Astrocyte (in vitro differentiated cells and primary cell): ENCODE data around the gene NR3C1. TPM values are rescaled to one million over a fixed set of nuclear protein-coding genes. Genes with fewer than 3 reads are reported as not detected.

Experiments
- DNase-seq: peaks from one replicate; pipeline ENCODE4 v3.0.0-alpha.2; 2010; ENCODE audit warnings: low read depth
- FAIRE-seq: peaks from 2 replicates; lab custom pipeline; 2011; peaks lifted over from hg19 to GRCh38; lab: Jason Lieb, UNC
- H2AFZ ChIP-seq: 2 replicates; pipeline ENCODE4 v1.6.0; 2012; ENCODE audit warnings: low read depth, low read length, inconsistent platforms
- H3K27ac ChIP-seq: 2 replicates; pipeline ENCODE4 v1.5.1; 2011; ENCODE audit warnings: low read depth, low read length, inconsistent platforms
- H3K27me3 ChIP-seq: 2 replicates; pipeline ENCODE4 v1.6.0; 2011; ENCODE audit warnings: low read length, inconsistent platforms; ENCODE audit not compliant: insufficient read depth
- H3K36me3 ChIP-seq: 2 replicates; pipeline ENCODE4 v1.5.1; 2011; ENCODE audit warnings: low read length, inconsistent platforms; ENCODE audit not compliant: insufficient read depth
- H3K4me1 ChIP-seq: 2 replicates; pipeline ENCODE4 v1.5.1; 2011; ENCODE audit warnings: low read length, inconsistent platforms; ENCODE audit not compliant: insufficient read depth
- H3K4me2 ChIP-seq: 2 replicates; pipeline ENCODE4 v1.6.0; 2012; ENCODE audit warnings: low read length, inconsistent platforms
- H3K4me3 ChIP-seq: 2 replicates; pipeline ENCODE4 v1.5.1; 2011; ENCODE audit warnings: low read depth, mild to moderate bottlenecking, low read length, inconsistent platforms; ENCODE audit not compliant: insufficient read depth
- H3K79me2 ChIP-seq: 2 replicates; pipeline ENCODE4 v1.6.0; 2012; ENCODE audit warnings: mild to moderate bottlenecking, low read length, inconsistent platforms; ENCODE audit not compliant: insufficient read depth
- H3K9ac ChIP-seq: 2 replicates; pipeline ENCODE4 v1.6.0; 2012; ENCODE audit warnings: mild to moderate bottlenecking, low read length, inconsistent platforms
- H3K9me3 ChIP-seq: 2 replicates; pipeline ENCODE4 v1.5.1; 2012; ENCODE audit warnings: low read depth, mild to moderate bottlenecking, low read length, inconsistent platforms; ENCODE audit not compliant: insufficient read depth
- H4K20me1 ChIP-seq: 2 replicates; pipeline ENCODE4 v1.6.0; 2012; ENCODE audit warnings: low read length, inconsistent platforms; ENCODE audit not compliant: insufficient read depth
- H3K27ac Mint-ChIP-seq: one replicate; pipeline ENCODE4 v1.8.0; 2021; ENCODE audit warnings: mild to moderate bottlenecking, mixed read lengths; ENCODE audit not compliant: unreplicated experiment
- H3K27me3 Mint-ChIP-seq: one replicate; pipeline ENCODE4 v1.8.0; 2021; ENCODE audit warnings: low read depth, mixed read lengths; ENCODE audit not compliant: unreplicated experiment
- H3K36me3 Mint-ChIP-seq: one replicate; pipeline ENCODE4 v1.8.0; 2021; ENCODE audit warnings: low read depth, mixed read lengths; ENCODE audit not compliant: unreplicated experiment
- H3K4me1 Mint-ChIP-seq: one replicate; pipeline ENCODE4 v1.8.0; 2021; ENCODE audit warnings: low read depth, mixed read lengths; ENCODE audit not compliant: unreplicated experiment
- H3K4me3 Mint-ChIP-seq: one replicate; pipeline ENCODE4 v1.8.0; 2021; ENCODE audit warnings: mild to moderate bottlenecking, moderate library complexity, mixed read lengths; ENCODE audit not compliant: unreplicated experiment
- H3K9me3 Mint-ChIP-seq: one replicate; pipeline ENCODE4 v1.8.0; 2021; ENCODE audit warnings: mild to moderate bottlenecking, mixed read lengths; ENCODE audit not compliant: unreplicated experiment
- EZH2 ChIP-seq: IDR thresholded peaks from 2 replicates; pipeline ENCODE4 v1.6.1; 2012; ENCODE audit warnings: mild to moderate bottlenecking, low read length, inconsistent platforms; ENCODE audit not compliant: insufficient read depth
- total RNA-seq: library from RNA; stranded (reverse); gene quantifications from 2 replicates; pipeline ENCODE4 v1.2.1, GENCODE V29; 2021
- TF ChIP-seq, protein P1 (sequence below): IDR thresholded peaks from 2 replicates; pipeline ENCODE4 v1.5.1; 2011; ENCODE audit warnings: low read depth, mild to moderate bottlenecking, inconsistent platforms, low read length, moderate library complexity; ENCODE audit not compliant: insufficient read depth

NR3C1 gene
- total RNA-seq, 1 donor from 2014 or later, result 35.4 TPM

DNA sequence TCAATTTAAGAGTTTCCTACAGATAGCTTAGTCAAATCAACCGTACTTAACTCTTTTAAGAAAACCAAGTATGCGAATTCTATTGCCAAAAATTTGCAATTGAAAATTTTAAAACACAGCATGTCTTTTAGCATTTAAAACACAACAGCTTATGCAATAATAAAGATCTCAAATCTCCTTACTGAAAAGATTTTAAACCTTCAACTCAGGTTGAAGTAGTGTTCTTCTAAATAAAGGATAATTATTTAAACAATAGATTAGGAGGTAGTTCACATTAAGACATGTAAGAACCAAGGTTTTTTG is 5.5 kb downstream of the NR3C1 start:
- Histone ChIP-seq H4K20me1 (peaks cover 62% of the 10 kb centered on the region), H3K27me3 (no peaks in the 10 kb centered on the region), H3K79me2 (peaks cover 100% of the 10 kb centered on the region), H3K4me1 (peaks cover 35% of the 10 kb centered on the region), H3K9me3 (no peaks in the 10 kb centered on the region), H3K4me3 (peak overlapping the region; percentile 26), H3K9ac (no peak overlapping the region), H2AFZ (no peak overlapping the region), H3K36me3 (peaks cover 10% of the 10 kb centered on the region), H3K4me2 (peak overlapping the region; percentile 98), H3K27ac (no peak overlapping the region)
- H3K9me3 Mint-ChIP-seq, result peaks cover 2% of the 10 kb centered on the region
- H3K27ac Mint-ChIP-seq, result no peak overlapping the region
- DNase-seq (no peak), FAIRE-seq (no peak)
- peaks cover 8% of the 10 kb centered on the region for H3K36me3 Mint-ChIP-seq
- no peak for TF ChIP-seq EZH2
- TF ChIP-seq, protein P1, sequence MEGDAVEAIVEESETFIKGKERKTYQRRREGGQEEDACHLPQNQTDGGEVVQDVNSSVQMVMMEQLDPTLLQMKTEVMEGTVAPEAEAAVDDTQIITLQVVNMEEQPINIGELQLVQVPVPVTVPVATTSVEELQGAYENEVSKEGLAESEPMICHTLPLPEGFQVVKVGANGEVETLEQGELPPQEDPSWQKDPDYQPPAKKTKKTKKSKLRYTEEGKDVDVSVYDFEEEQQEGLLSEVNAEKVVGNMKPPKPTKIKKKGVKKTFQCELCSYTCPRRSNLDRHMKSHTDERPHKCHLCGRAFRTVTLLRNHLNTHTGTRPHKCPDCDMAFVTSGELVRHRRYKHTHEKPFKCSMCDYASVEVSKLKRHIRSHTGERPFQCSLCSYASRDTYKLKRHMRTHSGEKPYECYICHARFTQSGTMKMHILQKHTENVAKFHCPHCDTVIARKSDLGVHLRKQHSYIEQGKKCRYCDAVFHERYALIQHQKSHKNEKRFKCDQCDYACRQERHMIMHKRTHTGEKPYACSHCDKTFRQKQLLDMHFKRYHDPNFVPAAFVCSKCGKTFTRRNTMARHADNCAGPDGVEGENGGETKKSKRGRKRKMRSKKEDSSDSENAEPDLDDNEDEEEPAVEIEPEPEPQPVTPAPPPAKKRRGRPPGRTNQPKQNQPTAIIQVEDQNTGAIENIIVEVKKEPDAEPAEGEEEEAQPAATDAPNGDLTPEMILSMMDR, result no peak
- H3K4me1 Mint-ChIP-seq, result peaks cover 34% of the 10 kb centered on the region
- peak overlapping the region; percentile 85 for H3K4me3 Mint-ChIP-seq
- H3K27me3 Mint-ChIP-seq, result no peaks in the 10 kb centered on the region

DNA sequence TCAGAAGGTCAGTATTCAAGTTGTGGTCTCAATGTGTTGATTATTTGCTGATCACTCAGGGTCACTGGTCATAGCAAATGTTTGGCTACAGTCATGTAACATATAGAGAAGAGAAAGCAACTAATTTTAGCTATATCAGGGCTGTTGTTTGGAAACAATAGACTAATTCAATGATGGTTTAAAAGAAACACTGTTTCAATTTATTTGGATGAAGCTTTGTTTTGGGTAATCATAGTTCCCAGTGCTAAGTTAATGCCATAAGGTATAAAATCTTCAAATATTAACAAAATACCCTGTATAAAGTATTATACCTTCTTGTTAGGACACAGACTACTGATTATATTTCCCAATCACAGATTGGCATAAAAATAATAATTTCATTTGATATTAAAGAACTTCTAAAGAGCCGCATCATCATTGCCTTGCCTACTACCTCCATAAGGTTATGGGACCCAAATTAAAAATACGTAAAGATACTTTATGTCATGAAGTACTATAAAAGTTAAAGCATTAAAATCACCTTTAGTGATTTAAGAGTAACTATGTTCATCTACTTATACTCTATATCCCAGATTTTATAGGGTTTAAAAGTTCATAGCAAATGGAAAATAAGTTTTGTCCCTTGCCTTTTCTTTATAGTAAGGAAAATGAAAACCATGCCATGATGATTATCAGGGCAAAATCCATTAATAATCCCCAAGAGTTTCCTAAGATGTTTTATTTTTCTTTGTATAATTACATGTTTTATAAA is 6.0 kb downstream of the NR3C1 start:
- peaks cover 34% of the 10 kb centered on the region for H3K4me1 Mint-ChIP-seq
- Histone ChIP-seq H3K79me2 (peaks cover 100% of the 10 kb centered on the region), H3K4me1 (peaks cover 35% of the 10 kb centered on the region), H2AFZ (no peak overlapping the region), H3K4me2 (peak overlapping the region; percentile 98), H3K9me3 (no peaks in the 10 kb centered on the region), H3K27me3 (no peaks in the 10 kb centered on the region), H3K27ac (no peak overlapping the region), H3K36me3 (peaks cover 10% of the 10 kb centered on the region), H3K9ac (no peak overlapping the region), H3K4me3 (peak overlapping the region; percentile 26), H4K20me1 (peaks cover 65% of the 10 kb centered on the region)
- peaks cover 8% of the 10 kb centered on the region for H3K36me3 Mint-ChIP-seq
- no peak for TF ChIP-seq EZH2
- TF ChIP-seq, protein P1, result no peak
- H3K4me3 Mint-ChIP-seq, result peak overlapping the region; percentile 85
- no peak for FAIRE-seq
- no peaks in the 10 kb centered on the region for H3K27me3 Mint-ChIP-seq
- H3K27ac Mint-ChIP-seq, result no peak overlapping the region
- peaks cover 2% of the 10 kb centered on the region for H3K9me3 Mint-ChIP-seq
- DNase-seq, result no peak

DNA sequence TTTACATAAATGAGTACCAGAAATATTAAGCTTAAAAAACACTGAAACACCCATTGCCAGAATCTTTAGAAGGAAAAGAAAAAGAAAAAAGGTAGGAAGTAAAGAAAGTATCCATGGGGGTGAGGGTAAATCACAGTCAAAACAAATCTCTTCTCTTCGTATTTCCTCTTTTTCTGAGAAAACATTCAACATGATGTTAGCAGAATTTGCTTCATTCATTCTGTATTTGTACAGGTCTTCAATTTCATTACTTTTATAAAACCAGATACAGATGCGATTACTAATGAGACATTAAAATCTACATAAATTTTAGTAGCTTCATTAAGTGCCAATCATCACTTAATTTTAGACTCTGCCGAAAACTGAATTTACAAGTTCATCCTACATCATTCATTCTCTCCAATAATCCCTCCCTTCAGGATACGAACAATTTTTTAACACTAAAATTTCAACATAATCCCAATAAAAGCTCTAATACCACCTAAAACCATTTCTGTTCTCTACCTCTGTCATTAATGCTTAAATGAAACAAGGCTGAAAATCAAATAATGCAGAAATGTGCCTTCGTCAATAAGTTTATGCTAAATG is 7.0 kb downstream of the NR3C1 start:
- Histone ChIP-seq H3K4me3 (peak overlapping the region; percentile 11), H3K79me2 (peaks cover 99% of the 10 kb centered on the region), H2AFZ (no peak overlapping the region), H3K27me3 (no peaks in the 10 kb centered on the region), H3K36me3 (peaks cover 10% of the 10 kb centered on the region), H3K27ac (peak overlapping the region; percentile 29), H3K9me3 (no peaks in the 10 kb centered on the region), H3K9ac (peak overlapping the region; percentile 51), H3K4me1 (peaks cover 31% of the 10 kb centered on the region), H3K4me2 (peak overlapping the region; percentile 98), H4K20me1 (peaks cover 58% of the 10 kb centered on the region)
- TF ChIP-seq, protein P1, result no peak
- TF ChIP-seq EZH2, result no peak
- peaks cover 2% of the 10 kb centered on the region for H3K9me3 Mint-ChIP-seq
- peaks cover 33% of the 10 kb centered on the region for H3K4me1 Mint-ChIP-seq
- no peak overlapping the region for H3K27ac Mint-ChIP-seq
- FAIRE-seq (no peak), DNase-seq (no peak)
- H3K36me3 Mint-ChIP-seq, result peaks cover 8% of the 10 kb centered on the region
- peak overlapping the region; percentile 85 for H3K4me3 Mint-ChIP-seq
- no peaks in the 10 kb centered on the region for H3K27me3 Mint-ChIP-seq
